Loucy (cell line): ENCODE measurements around the gene ATXN2.

Source experiments
- EZH2phosphoT487 ChIP-seq: fragments of 200-600 bp; IDR thresholded peaks from 2 replicates; pipeline ENCODE4 v1.6.1; 2018; ENCODE audit warnings: antibody characterized with exemption, mild to moderate bottlenecking, moderate library complexity, borderline replicate concordance
- TF ChIP-seq, protein P1 (sequence below): fragments of 200-600 bp; sonication (generic); conservative IDR thresholded peaks from 2 replicates; pipeline ENCODE4 v1.5.1; 2014; ENCODE audit warnings: mild to moderate bottlenecking, antibody characterized with exemption, low read length

DNA sequence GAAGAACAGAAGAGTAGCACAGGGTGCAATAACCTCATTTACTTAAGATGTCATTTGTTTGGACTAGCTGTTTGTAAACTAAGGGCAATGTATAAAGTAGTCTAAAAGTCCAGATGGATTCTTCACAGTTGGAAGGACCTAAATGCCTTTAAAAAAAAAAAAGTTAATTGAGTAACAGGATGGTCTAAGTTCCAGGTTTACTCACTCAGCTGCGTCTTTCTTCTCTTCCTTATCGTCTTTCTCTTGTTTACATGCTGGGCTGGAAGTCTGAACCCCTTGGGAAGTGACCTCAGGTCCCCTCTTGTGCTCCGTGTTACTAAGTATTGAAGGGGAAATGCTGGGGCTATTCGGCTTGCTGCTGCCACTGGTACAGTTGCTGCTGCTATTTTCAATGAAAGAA is 110.8 kb downstream of the ATXN2 start:
- TF ChIP-seq, protein P1, sequence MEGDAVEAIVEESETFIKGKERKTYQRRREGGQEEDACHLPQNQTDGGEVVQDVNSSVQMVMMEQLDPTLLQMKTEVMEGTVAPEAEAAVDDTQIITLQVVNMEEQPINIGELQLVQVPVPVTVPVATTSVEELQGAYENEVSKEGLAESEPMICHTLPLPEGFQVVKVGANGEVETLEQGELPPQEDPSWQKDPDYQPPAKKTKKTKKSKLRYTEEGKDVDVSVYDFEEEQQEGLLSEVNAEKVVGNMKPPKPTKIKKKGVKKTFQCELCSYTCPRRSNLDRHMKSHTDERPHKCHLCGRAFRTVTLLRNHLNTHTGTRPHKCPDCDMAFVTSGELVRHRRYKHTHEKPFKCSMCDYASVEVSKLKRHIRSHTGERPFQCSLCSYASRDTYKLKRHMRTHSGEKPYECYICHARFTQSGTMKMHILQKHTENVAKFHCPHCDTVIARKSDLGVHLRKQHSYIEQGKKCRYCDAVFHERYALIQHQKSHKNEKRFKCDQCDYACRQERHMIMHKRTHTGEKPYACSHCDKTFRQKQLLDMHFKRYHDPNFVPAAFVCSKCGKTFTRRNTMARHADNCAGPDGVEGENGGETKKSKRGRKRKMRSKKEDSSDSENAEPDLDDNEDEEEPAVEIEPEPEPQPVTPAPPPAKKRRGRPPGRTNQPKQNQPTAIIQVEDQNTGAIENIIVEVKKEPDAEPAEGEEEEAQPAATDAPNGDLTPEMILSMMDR = no peak
- no peak for TF ChIP-seq EZH2phosphoT487
